Measurements from ENCODE around the gene ZNF587B. TPM values are rescaled to one million over a fixed set of nuclear protein-coding genes. Genes with fewer than 3 reads are reported as not detected.

Gene ZNF587B
- polyA plus RNA-seq, 2 of the 4 experiments (the other 2 are of a cell fraction): 13.2 to 14.9 TPM

GRCh38 chr19:57819475-57820148 lies 10.5 kb upstream of the ZNF587B start:
- H3K9me3 ChIP-seq: peaks cover 16% of the 10 kb centered on the region; the same call in 1 of the 3 replicates
- peak; percentile 93 to 94 for ATAC-seq
- TF ChIP-seq, protein P1, sequence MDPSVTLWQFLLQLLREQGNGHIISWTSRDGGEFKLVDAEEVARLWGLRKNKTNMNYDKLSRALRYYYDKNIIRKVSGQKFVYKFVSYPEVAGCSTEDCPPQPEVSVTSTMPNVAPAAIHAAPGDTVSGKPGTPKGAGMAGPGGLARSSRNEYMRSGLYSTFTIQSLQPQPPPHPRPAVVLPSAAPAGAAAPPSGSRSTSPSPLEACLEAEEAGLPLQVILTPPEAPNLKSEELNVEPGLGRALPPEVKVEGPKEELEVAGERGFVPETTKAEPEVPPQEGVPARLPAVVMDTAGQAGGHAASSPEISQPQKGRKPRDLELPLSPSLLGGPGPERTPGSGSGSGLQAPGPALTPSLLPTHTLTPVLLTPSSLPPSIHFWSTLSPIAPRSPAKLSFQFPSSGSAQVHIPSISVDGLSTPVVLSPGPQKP (IDR thresholded peaks at IDR 0.05; ENCODE audit: low read depth, low read length): no peak
- TF ChIP-seq NPAS2 (CRISPR knock-in tag; IDR thresholded peaks at IDR 0.05; ENCODE audit: borderline replicate concordance): no peak
- TF ChIP-seq, protein P2, sequence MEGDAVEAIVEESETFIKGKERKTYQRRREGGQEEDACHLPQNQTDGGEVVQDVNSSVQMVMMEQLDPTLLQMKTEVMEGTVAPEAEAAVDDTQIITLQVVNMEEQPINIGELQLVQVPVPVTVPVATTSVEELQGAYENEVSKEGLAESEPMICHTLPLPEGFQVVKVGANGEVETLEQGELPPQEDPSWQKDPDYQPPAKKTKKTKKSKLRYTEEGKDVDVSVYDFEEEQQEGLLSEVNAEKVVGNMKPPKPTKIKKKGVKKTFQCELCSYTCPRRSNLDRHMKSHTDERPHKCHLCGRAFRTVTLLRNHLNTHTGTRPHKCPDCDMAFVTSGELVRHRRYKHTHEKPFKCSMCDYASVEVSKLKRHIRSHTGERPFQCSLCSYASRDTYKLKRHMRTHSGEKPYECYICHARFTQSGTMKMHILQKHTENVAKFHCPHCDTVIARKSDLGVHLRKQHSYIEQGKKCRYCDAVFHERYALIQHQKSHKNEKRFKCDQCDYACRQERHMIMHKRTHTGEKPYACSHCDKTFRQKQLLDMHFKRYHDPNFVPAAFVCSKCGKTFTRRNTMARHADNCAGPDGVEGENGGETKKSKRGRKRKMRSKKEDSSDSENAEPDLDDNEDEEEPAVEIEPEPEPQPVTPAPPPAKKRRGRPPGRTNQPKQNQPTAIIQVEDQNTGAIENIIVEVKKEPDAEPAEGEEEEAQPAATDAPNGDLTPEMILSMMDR (IDR thresholded peaks at IDR 0.05): peak; percentile 30
- TF ChIP-seq EHF (CRISPR knock-in tag; IDR thresholded peaks at IDR 0.05): no peak
- TF ChIP-seq JUN (IDR thresholded peaks at IDR 0.05): peak; percentile 58 to 72; a peak in 3 of 5 replicates
- TF ChIP-seq, protein P3, sequence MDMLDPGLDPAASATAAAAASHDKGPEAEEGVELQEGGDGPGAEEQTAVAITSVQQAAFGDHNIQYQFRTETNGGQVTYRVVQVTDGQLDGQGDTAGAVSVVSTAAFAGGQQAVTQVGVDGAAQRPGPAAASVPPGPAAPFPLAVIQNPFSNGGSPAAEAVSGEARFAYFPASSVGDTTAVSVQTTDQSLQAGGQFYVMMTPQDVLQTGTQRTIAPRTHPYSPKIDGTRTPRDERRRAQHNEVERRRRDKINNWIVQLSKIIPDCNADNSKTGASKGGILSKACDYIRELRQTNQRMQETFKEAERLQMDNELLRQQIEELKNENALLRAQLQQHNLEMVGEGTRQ (IDR thresholded peaks at IDR 0.05): no peak
- TF ChIP-seq FOSL2 (IDR thresholded peaks at IDR 0.05): no peak
- peak; percentile 31; the same call in 1 of the 2 replicates for TF ChIP-seq FOSL2 (CRISPR knock-in tag; IDR thresholded peaks at IDR 0.05)
- peak; percentile 31; the same call in 1 of the 2 replicates for TF ChIP-seq KDM5A (IDR thresholded peaks at IDR 0.05)
- TF ChIP-seq BCL3 (IDR thresholded peaks at IDR 0.05): 0 out of 3 replicates have a peak, but pooled peaks have one; percentile 90
- TF ChIP-seq CHD4 (IDR thresholded peaks at IDR 0.05; ENCODE audit: borderline replicate concordance): no peak
- peak; percentile 90 for TF ChIP-seq POLR2A (IDR thresholded peaks at IDR 0.05; ENCODE audit: low read length)
- TF ChIP-seq MAX (IDR thresholded peaks at IDR 0.05): peak; percentile 98
- peak; percentile 26; the same call in 1 of the 2 replicates for TF ChIP-seq SREBF2 (IDR thresholded peaks at IDR 0.05)
- TF ChIP-seq HOXB5 (CRISPR knock-in tag; IDR thresholded peaks at IDR 0.05): no peak
- TF ChIP-seq RFX5 (IDR thresholded peaks at IDR 0.05): no peak; the same call in 1 of the 2 replicates
- TF ChIP-seq, protein P4, sequence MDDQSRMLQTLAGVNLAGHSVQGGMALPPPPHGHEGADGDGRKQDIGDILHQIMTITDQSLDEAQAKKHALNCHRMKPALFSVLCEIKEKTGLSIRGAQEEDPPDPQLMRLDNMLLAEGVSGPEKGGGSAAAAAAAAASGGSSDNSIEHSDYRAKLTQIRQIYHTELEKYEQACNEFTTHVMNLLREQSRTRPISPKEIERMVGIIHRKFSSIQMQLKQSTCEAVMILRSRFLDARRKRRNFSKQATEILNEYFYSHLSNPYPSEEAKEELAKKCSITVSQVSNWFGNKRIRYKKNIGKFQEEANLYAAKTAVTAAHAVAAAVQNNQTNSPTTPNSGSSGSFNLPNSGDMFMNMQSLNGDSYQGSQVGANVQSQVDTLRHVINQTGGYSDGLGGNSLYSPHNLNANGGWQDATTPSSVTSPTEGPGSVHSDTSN (IDR thresholded peaks at IDR 0.05): peak; percentile 96
- peak; percentile 21 to 22; a peak in 2 of 5 replicates for TF ChIP-seq RAD21 (conservative IDR thresholded peaks at IDR 0.05 in 1 of 2, IDR thresholded peaks at IDR 0.05 in 1 of 2)
- TF ChIP-seq MYC (IDR thresholded peaks at IDR 0.05; ENCODE audit: borderline replicate concordance, low read length): peak; percentile 93
- TF ChIP-seq CHD2 (IDR thresholded peaks at IDR 0.05; ENCODE audit: low read length, partially characterized antibody): no peak
- TF ChIP-seq MAZ (IDR thresholded peaks at IDR 0.05; ENCODE audit: borderline replicate concordance, low read depth, low read length): no peak
- TF ChIP-seq, protein P5, sequence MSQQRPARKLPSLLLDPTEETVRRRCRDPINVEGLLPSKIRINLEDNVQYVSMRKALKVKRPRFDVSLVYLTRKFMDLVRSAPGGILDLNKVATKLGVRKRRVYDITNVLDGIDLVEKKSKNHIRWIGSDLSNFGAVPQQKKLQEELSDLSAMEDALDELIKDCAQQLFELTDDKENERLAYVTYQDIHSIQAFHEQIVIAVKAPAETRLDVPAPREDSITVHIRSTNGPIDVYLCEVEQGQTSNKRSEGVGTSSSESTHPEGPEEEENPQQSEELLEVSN (IDR thresholded peaks at IDR 0.05; ENCODE audit: borderline replicate concordance, low read depth): peak; percentile 65; the same call in 1 of the 2 replicates
- peak; percentile 59; the same call in 1 of the 2 replicates for TF ChIP-seq PHF8 (IDR thresholded peaks at IDR 0.05; ENCODE audit: borderline replicate concordance, low read depth)
- H3K4me3 ChIP-seq: peak overlapping the region; percentile 83
- POLR2A ChIA-PET: interaction anchor here (0.5 to 2.1 kb wide), 11 partner anchors 12 to 1225 kb away, joined by 3 to 13 read pairs (median 4); partner anchors contain the start of genes ZNF417, ZNF551, ZNF586 and ZNF587
- WGBS (ENCODE audit: missing lambda C conversion rate): under 1% methylated on average over 44 of the region's 44 CpGs
- peak; percentile 63 for FAIRE-seq
- CTCF ChIA-PET: interaction anchor here (0.6 to 1.4 kb wide), 3 partner anchors 10 to 347 kb away, joined by 3 read pairs; partner anchors contain the start of gene ZNF587B
- peaks cover 5% of the 10 kb centered on the region; the same call in 2 of the 3 replicates for H3K4me1 ChIP-seq
- peak overlapping the region; percentile 90 to 91 for H3K27ac ChIP-seq
- H3K4me2 ChIP-seq: peak overlapping the region; percentile 94
- peak; percentile 97 to 99 for DNase-seq (ENCODE audit: low read depth in 1 of 2, low spot score in 1 of 2)

Measured in A549 (cell line).